Stimulated activated naive CD4-positive, alpha-beta T cell (primary cell): ENCODE results near the gene PQBP1.

Experiments used
- DNase-seq, 6 experiments: peaks; one replicate each; lab custom pipeline; 2025; lab: John Stamatoyannopoulos, UW

Gene PQBP1

GRCh38 chrX:48924270-48924669 is 26.5 kb downstream of the PQBP1 start:
- DNase-seq: no peak

- DNase-seq: no peak
Observed at GRCh38 chrX:48927123-48927522, 29.4 kb downstream of the PQBP1 start.

- DNase-seq: no peak
Observed at GRCh38 chrX:48927736-48928382, 30.1 kb downstream of the PQBP1 start.

GRCh38 chrX:48933757-48934156 is 36.0 kb downstream of the PQBP1 start:
- no peak for DNase-seq

GRCh38 chrX:48934581-48935300 is 37.0 kb downstream of the PQBP1 start:
- peak in 5 of 6 experiments; percentile 34 to 73 (median 56) for DNase-seq

DNA sequence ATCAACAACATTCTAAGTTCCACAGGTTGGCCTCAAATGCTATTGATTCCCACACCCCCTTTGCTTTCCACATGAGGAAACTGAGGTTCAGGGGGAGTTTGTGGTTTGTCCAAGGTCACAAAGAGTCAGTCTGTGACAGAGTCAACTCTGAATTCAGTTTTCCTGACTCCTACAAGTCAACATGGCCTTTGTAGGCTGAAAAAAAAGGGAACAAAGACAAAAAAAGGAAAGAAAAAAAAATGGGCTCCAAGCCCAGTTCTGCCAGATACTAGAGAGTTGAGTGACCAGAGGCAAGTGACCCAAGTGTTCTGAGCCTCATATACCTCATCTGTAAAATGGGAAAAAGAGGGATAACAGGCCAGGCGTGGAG is 37.6 kb downstream of the PQBP1 start:
- DNase-seq: no peak

GRCh38 chrX:48936429-48937053 is 38.8 kb downstream of the PQBP1 start:
- peak in 1 of 6 experiments; percentile 25 for DNase-seq

DNA sequence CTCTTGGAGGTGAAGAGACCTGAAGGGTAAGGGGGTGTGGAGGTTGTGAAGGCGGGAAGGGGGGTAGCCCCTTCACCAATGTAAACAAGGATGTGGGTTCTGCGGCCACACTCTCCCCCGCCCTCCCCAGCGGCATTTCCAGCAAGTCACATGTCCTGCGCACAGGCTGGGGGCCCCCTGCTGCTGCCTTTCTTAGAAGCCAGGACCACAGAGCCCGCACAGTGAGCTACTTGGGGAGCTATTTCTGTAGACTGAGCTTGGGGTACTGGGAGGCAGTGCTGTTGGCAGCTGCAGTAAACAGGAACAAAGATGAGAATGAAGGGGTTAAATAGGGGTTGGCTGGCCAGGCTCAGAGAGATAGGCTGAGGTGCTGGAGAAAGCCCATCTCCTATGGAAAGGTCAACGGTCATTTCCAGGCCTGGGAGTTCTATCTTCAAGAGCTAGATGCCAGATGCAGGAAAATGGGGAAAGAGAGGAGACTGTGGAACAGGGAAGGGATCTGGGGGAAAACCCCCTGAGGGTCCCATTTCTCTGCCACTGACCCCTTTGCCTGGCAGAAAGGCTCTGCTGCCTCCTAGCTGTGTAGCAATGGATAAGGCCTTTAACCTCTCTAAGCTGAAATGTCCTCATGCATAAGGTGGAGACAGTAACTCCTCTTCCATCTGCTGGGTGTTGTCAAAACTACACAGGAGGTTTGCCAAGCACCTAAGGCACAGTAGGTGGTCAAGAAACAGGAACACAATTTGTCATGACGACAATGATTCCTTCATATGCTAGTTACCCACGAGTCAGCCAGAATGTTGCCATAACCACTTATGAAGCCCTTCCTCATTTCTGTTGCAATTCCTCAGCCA is 39.6 kb downstream of the PQBP1 start:
- peak; percentile 77 to 94 (median 86) for DNase-seq

DNA sequence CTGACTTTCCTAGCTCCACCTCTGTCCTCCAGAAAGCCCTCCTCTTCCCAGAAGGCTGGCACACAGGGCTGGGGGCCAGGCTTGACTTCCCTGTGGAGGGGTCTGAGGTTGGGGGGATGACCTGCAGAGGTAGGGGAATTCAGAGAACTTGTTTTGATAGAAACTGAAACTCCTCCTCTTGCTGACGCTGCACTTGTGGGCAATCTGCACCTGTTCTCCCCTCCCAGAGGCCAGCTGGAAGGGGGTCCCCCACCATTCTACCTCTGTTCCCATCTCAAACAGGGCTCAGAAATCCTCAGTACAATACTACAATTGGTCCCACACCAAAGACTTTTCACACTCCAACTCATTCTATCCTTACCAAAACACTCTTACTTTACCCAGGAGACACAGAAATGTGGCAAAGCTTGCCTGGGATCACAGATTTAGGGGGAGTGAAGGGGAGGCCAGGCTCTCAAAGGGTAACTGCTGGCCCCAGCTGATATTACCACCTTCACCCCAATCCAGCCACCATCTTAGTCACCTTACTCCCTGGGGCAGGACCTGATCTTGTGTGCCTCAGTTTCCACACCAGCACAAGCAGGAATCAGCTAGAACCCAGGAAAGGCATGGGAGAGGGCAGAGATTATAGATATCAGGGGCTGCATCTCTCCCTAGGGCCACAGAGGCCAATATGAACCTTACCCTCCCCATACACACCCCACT is 41.1 kb downstream of the PQBP1 start:
- peak; percentile 43 to 76 (median 64) for DNase-seq

- DNase-seq: peak in 5 of 6 experiments; percentile 5 to 56 (median 40)
Observed at GRCh38 chrX:48939524-48940228, 41.9 kb downstream of the PQBP1 start.

DNA sequence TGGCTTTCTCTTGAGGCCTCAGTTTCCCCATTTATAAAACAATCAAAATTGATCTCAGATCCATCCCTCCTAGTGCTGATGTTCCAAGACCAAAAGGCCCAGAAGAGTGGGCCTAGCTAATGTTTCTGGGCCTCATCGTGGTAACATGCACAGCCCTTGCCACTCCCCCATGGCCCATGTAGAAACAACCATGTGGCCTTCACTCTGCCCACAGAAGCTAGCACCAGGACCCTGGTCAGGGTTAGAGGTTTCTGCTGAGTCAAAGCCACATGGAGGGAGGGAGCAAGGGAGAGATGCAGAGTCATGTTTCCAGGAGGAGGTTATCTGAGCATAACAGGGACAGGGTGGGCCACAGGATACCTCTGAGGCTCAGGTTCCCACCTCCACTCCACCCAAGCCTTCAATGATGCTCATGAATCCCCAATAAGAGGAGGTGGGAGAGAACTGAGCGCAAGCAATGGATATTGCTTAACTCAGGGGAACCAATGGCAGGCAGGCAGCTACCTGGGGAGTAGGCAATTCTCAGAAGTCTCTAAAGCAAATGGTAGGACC is 42.8 kb downstream of the PQBP1 start:
- DNase-seq: no peak

GRCh38 chrX:48942895-48943294 is 45.2 kb downstream of the PQBP1 start:
- DNase-seq: no peak

- DNase-seq: peak; percentile 17 to 63 (median 34)
Observed at GRCh38 chrX:48945517-48946348, 48.0 kb downstream of the PQBP1 start.

- DNase-seq: no peak
Observed at GRCh38 chrX:48948589-48948988, 50.9 kb downstream of the PQBP1 start.
